ENCODE results near the gene DTNB. TPM values are rescaled to one million over a fixed set of nuclear protein-coding genes. Genes with fewer than 3 reads are reported as not detected.

DTNB gene
- total and polyA plus RNA-seq, 10 of the 15 experiments (the other 5 are each of a cell fraction or from before 2014, with no cell fraction given), result 4.5 to 30.6 (median 11.9) TPM

GRCh38 chr2:25448808-25449207 lies 224.6 kb downstream of the DTNB start:
- BruUV-seq (replicated peaks), result no TSS peak
- Histone ChIP-seq H3K4me1 (ENCODE audit: control insufficient read depth, insufficient read depth, low read length) (peaks cover 24% of the 10 kb centered on the region), H3K4me3 (no peak overlapping the region), H3K36me3 (ENCODE audit: control insufficient read depth in 2 of 2, insufficient read depth in 2 of 2, low read length in 1 of 2) (no peaks in the 10 kb centered on the region), H3K27ac (ENCODE audit: control insufficient read depth, insufficient read depth) (no peak overlapping the region), H3K9ac (ENCODE audit: control insufficient read depth, insufficient read depth, low read length) (no peak overlapping the region), H3K9me3 (replicated peaks; ENCODE audit: control insufficient read depth, insufficient read depth, low read length) (no peaks in the 10 kb centered on the region), H4K20me1 (ENCODE audit: control insufficient read depth, insufficient read depth) (no peaks in the 10 kb centered on the region), H3K27me3 (replicated peaks in 1 of 2; ENCODE audit: control insufficient read depth in 2 of 2, insufficient read depth in 2 of 2, low read length in 1 of 2) (no peaks in the 10 kb centered on the region), H3K4me2 (ENCODE audit: control insufficient read depth, insufficient read depth) (no peak overlapping the region), H3K79me2 (ENCODE audit: control insufficient read depth, insufficient read depth, low read length) (no peaks in the 10 kb centered on the region), H2AFZ (ENCODE audit: control insufficient read depth, low read depth, low read length) (no peak overlapping the region)
- DNase-seq (ENCODE audit: low read depth, low spot score), result no peak
- no peak for FAIRE-seq
- ATAC-seq, result no peak
- RAD21 ChIA-PET (ENCODE audit: unreplicated experiment), result interaction anchor here (2.7 kb wide), 1 partner anchor 29 kb away, joined by 15 read pairs; no protein-coding TSS in a partner anchor
- CTCF ChIA-PET, result interaction anchor here (0.6 kb wide), 1 partner anchor 72 kb away, joined by 3 read pairs; no protein-coding TSS in a partner anchor
- POLR2A ChIA-PET, result interaction anchor here (0.6 to 1.7 kb wide), 2 partner anchors 12 to 375 kb away, joined by 6 to 10 read pairs; no protein-coding TSS in a partner anchor
- in situ Hi-C loops (cut with MboI), result no loop called here
- intact Hi-C loops (cut with micrococcal nuclease; ENCODE audit: unreplicated experiment), result no loop called here
- 85% methylated on average over 5 of the region's 6 CpGs for WGBS (ENCODE audit: insufficient coverage, insufficient replicate concordance, low lambda C conversion rate, missing lambda C conversion rate)
- SMC1A ChIA-PET (ENCODE audit: uncharacterized antibody, unreplicated experiment), result interaction anchor here (1.2 to 2.7 kb wide), 3 partner anchors 9 to 30 kb away, joined by 3 to 13 read pairs (median 4); no protein-coding TSS in a partner anchor
- TF ChIP-seq TCF7 (IDR thresholded peaks at IDR 0.05; ENCODE audit: borderline replicate concordance), result no peak
- TF ChIP-seq RCOR1 (conservative IDR thresholded peaks at IDR 0.05; ENCODE audit: low read depth, low read length), result no peak
- TF ChIP-seq ZBTB40 (IDR thresholded peaks at IDR 0.05; ENCODE audit: borderline replicate concordance), result no peak
- no peak for TF ChIP-seq NKRF (conservative IDR thresholded peaks at IDR 0.05)
- TF ChIP-seq ESRRA (IDR thresholded peaks at IDR 0.05; ENCODE audit: low read length), result no peak
- TF ChIP-seq NR2C2 (IDR thresholded peaks at IDR 0.05; ENCODE audit: borderline replicate concordance, control insufficient read depth, insufficient read length, low read depth), result no peak
- TF ChIP-seq POU2F2 (IDR thresholded peaks at IDR 0.05; ENCODE audit: borderline replicate concordance, low read depth, low read length), result no peak
- no peak for TF ChIP-seq RAD21 (IDR thresholded peaks at IDR 0.05; ENCODE audit: insufficient read depth, low read depth, low read length)
- no peak for TF ChIP-seq JUND (IDR thresholded peaks at IDR 0.05; ENCODE audit: low read depth, low read length)
- no peak for TF ChIP-seq NFIC (IDR thresholded peaks at IDR 0.05; ENCODE audit: low read depth, low read length)
- no peak for TF ChIP-seq HSF1 (IDR thresholded peaks at IDR 0.05; ENCODE audit: low read depth, low read length)
- no peak for TF ChIP-seq EGR1 (IDR thresholded peaks at IDR 0.05; ENCODE audit: borderline replicate concordance in 1 of 2, low read depth in 2 of 2, low read length in 2 of 2)
- no peak for TF ChIP-seq ZBTB33 (IDR thresholded peaks at IDR 0.05)
- TF ChIP-seq BHLHE40 (IDR thresholded peaks at IDR 0.05; ENCODE audit: borderline replicate concordance in 1 of 2, low read depth in 2 of 2, low read length in 1 of 2), result no peak

Measured in GM12878 (cell line).